Thoracic aorta (tissue), 2 donors: ENCODE results near the gene ECE2. TPM values are rescaled to one million over a fixed set of nuclear protein-coding genes. Genes with fewer than 3 reads are reported as not detected.

Source experiments
- ATAC-seq: fragments of 150-250 bp; one replicate; pipeline ENCODE4 v1.8.0; 2017; ENCODE audit warnings: low read depth; ENCODE audit not compliant: insufficient number of reproducible peaks, low FRiP score
- DNase-seq: peaks from one replicate; pipeline ENCODE4 v3.0.0-alpha.2; 2020; ENCODE audit warnings: low spot score
- H3K27ac ChIP-seq, 2 donors: fragments of 200-600 bp; sonication (generic); 1 replicate in 1 of 2; 2 replicates in 1 of 2; pipeline ENCODE4 v1.5.1; 2016; ENCODE audit warnings: mild to moderate bottlenecking in 2 of 2, moderate library complexity in 2 of 2
- H3K27me3 ChIP-seq: fragments of 200-600 bp; sonication (generic); replicated peaks from 2 replicates; pipeline ENCODE4 v1.6.0; 2016; ENCODE audit warnings: mild to moderate bottlenecking; ENCODE audit not compliant: insufficient read depth
- H3K36me3 ChIP-seq: fragments of 200-600 bp; sonication (generic); one replicate; pipeline ENCODE4 v1.5.1; 2016
- H3K4me1 ChIP-seq, 2 donors: fragments of 200-600 bp; sonication (generic); 1 replicate in 1 of 2; 2 replicates in 1 of 2; pipeline versions ENCODE4 v1.5.1 to v1.6.0; 2016; ENCODE audit warnings: low read depth in 2 of 2, mild to moderate bottlenecking in 1 of 2; ENCODE audit not compliant: control insufficient read depth in 1 of 2
- H3K4me3 ChIP-seq: fragments of 200-600 bp; sonication (generic); 2 replicates; pipeline ENCODE4 v1.5.1; 2016; ENCODE audit warnings: mild to moderate bottlenecking
- H3K9me3 ChIP-seq: fragments of 200-600 bp; sonication (generic); 2 replicates; pipeline ENCODE4 v1.5.1; 2016
- total RNA-seq, 2 donors: library from RNA; depleted of rRNA; stranded (reverse); fragments of >200 nt; gene quantifications; one replicate each; pipeline versions ENCODE4 v1.1.0 to v1.2.3, GENCODE V29; 2016
- TF ChIP-seq, protein P1 (sequence below): fragments of 200-600 bp; sonication (generic); IDR thresholded peaks from one replicate; pipeline ENCODE4 v1.5.1; 2019; ENCODE audit warnings: antibody characterized with exemption

Gene ECE2
- total RNA-seq, 2 donors from 2014 or later: not detected

DNA sequence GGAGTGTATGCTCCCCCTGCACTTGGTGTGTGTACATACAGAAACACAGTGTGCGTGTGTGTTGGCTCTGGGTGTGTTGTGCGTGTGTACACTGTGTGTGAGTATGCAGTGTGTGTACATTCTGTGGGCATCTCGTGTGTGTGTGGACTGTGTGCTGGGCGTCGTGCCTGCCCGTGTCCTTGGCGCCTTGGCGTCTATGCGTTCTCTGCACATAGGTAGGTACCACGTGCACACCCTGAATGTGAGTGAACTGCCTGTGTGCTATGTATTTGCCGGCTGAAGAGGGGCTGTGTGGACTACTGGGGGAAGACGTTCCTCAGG lies 481 bp upstream of the ECE2 start:
- H3K36me3 ChIP-seq: no peaks in the 10 kb centered on the region
- no peaks in the 10 kb centered on the region for H3K4me1 ChIP-seq
- TF ChIP-seq, protein P1, sequence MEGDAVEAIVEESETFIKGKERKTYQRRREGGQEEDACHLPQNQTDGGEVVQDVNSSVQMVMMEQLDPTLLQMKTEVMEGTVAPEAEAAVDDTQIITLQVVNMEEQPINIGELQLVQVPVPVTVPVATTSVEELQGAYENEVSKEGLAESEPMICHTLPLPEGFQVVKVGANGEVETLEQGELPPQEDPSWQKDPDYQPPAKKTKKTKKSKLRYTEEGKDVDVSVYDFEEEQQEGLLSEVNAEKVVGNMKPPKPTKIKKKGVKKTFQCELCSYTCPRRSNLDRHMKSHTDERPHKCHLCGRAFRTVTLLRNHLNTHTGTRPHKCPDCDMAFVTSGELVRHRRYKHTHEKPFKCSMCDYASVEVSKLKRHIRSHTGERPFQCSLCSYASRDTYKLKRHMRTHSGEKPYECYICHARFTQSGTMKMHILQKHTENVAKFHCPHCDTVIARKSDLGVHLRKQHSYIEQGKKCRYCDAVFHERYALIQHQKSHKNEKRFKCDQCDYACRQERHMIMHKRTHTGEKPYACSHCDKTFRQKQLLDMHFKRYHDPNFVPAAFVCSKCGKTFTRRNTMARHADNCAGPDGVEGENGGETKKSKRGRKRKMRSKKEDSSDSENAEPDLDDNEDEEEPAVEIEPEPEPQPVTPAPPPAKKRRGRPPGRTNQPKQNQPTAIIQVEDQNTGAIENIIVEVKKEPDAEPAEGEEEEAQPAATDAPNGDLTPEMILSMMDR: no peak
- H3K4me3 ChIP-seq: no peak overlapping the region
- H3K27ac ChIP-seq: no peak overlapping the region
- H3K9me3 ChIP-seq: no peaks in the 10 kb centered on the region
- ATAC-seq (no peak), DNase-seq (no peak)
- H3K27me3 ChIP-seq: no peaks in the 10 kb centered on the region

DNA sequence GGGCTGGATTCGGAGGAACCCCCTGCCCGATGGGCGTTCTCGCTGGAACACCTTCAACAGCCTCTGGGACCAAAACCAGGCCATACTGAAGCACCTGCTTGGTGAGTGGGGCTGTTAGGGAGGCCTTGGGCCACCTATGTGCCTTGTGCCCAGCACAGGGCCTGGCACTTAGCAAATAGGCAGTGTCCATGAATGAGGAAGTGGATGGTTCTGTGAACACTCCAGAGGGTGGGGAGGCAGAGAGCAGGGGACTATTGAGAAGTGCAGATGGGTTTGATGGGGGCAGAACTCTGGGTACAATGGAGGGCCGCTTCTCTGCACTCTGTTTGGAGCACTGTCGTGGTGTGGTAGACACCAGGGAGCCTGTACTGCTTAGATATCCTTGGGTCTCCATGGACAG lies 1.5 kb downstream of the ECE2 start:
- Histone ChIP-seq H3K4me1 (no peaks in the 10 kb centered on the region), H3K9me3 (no peaks in the 10 kb centered on the region), H3K27me3 (no peaks in the 10 kb centered on the region), H3K27ac (no peak overlapping the region), H3K36me3 (no peaks in the 10 kb centered on the region), H3K4me3 (no peak overlapping the region)
- TF ChIP-seq, protein P1: no peak
- no peak for ATAC-seq
- DNase-seq: no peak

DNA sequence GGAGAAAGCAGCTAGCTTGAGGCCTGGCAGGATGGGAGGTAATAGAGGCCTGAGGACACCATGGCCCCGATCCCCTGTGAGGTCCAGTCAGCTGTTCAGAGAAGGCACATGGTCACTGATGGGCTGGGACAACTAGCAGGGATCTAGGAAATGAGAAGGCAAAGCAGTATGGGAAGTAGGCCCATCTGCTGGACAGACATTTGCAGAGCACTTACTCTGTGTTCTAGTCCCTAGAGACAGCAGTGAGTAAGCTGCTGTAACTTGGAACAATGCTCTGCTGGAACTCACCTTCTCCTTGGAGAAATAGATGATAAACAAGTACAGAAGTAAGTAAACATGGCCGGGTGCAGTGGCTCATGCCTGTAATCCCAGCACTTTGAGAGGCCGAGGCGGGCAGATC lies 7.1 kb downstream of the ECE2 start:
- Histone ChIP-seq H3K27me3 (no peaks in the 10 kb centered on the region), H3K27ac (no peak overlapping the region), H3K9me3 (no peaks in the 10 kb centered on the region), H3K36me3 (no peaks in the 10 kb centered on the region), H3K4me1 (no peaks in the 10 kb centered on the region), H3K4me3 (no peak overlapping the region)
- TF ChIP-seq, protein P1: no peak
- DNase-seq: no peak
- ATAC-seq: no peak

DNA sequence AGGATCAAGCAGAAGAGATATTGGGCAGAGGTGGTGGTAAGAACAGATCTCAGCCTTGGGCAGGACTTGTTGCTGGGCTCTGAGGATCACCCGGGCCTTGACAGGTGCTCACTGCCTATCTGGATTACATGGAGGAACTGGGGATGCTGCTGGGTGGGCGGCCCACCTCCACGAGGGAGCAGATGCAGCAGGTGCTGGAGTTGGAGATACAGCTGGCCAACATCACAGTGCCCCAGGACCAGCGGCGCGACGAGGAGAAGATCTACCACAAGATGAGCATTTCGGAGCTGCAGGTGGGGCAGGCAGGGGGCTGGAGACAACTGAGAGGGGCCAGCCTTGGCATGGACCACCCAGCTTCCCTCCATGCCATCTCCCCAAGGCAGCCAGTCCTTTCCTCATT lies 7.9 kb downstream of the ECE2 start:
- no peak overlapping the region for H3K27ac ChIP-seq
- H3K4me1 ChIP-seq: no peaks in the 10 kb centered on the region
- DNase-seq: no peak
- ATAC-seq: no peak
- H3K36me3 ChIP-seq: no peaks in the 10 kb centered on the region
- TF ChIP-seq, protein P1: no peak
- H3K9me3 ChIP-seq: no peaks in the 10 kb centered on the region
- no peaks in the 10 kb centered on the region for H3K27me3 ChIP-seq
- no peak overlapping the region for H3K4me3 ChIP-seq

DNA sequence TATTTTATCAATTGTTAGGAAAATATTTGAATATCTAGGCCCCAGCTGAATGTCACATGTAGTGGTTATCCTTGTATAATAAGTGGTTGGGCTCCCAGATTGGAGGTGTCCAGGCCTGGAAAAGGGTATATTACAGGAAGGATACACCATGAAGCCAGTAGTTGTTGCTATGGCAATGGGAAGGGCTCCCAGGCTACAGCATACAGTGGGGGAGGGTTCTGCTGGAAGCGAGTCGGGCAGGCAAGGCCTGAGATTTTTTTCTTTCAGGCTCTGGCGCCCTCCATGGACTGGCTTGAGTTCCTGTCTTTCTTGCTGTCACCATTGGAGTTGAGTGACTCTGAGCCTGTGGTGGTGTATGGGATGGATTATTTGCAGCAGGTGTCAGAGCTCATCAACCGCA lies 8.9 kb downstream of the ECE2 start:
- Histone ChIP-seq H3K27ac (no peak overlapping the region), H3K9me3 (no peaks in the 10 kb centered on the region), H3K36me3 (no peaks in the 10 kb centered on the region), H3K4me1 (no peaks in the 10 kb centered on the region), H3K27me3 (no peaks in the 10 kb centered on the region), H3K4me3 (no peak overlapping the region)
- ATAC-seq: no peak
- TF ChIP-seq, protein P1: no peak
- DNase-seq: no peak
